H4 (cell line): Measurements from ENCODE around the gene FAM177A1. TPM values are rescaled to one million over a fixed set of nuclear protein-coding genes. Genes with fewer than 3 reads are reported as not detected.

Experiments
- DNase-seq: peaks from one replicate; pipeline ENCODE4 v3.0.0-alpha.2; 2015; ENCODE audit warnings: low spot score
- total RNA-seq: library from RNA; depleted of rRNA; stranded (reverse); fragments of >200 nt; shearing (Covaris generic); gene quantifications from 2 replicates; pipeline ENCODE4 v1.2.3, GENCODE V29; 2014; rRNA removed

FAM177A1 gene
- total RNA-seq, 1 experiment from 2014 or later = 30.7 TPM

GRCh38 chr14:35123388-35123703 lies 77.3 kb downstream of the FAM177A1 start:
- no peak for DNase-seq

GRCh38 chr14:35124127-35124526 lies 78.1 kb downstream of the FAM177A1 start:
- no peak for DNase-seq

Other genes with a start within 250 kb of the FAM177A1 start
- gene BAZ1A, start 170.9 kb upstream of the FAM177A1 start, total RNA-seq = 27.9 and 34.2 TPM in 2 replicates
- gene SRP54, start 63.3 kb upstream of the FAM177A1 start, total RNA-seq = 88.7 and 91.8 TPM in 2 replicates
- gene PPP2R3C, start 75.7 kb downstream of the FAM177A1 start, total RNA-seq = 21.2 and 27.9 TPM in 2 replicates
- gene PRORP, start 76.3 kb downstream of the FAM177A1 start, total RNA-seq = 26.4 and 31.5 TPM in 2 replicates
- gene PSMA6, start 246.1 kb downstream of the FAM177A1 start, total RNA-seq = 429 and 475 TPM in 2 replicates